ENCODE results near the gene CAD. TPM values are rescaled to one million over a fixed set of nuclear protein-coding genes. Genes with fewer than 3 reads are reported as not detected.

The CAD gene
- total RNA-seq, 2 experiments from 2014 or later = 99.7 to 102 TPM

GRCh38 chr2:27216416-27217137 is 592 bp upstream of the CAD start:
- Mint-ChIP-seq H3K9me3 (no peaks in the 10 kb centered on the region), H3K27ac (peak overlapping the region; percentile 89), H3K4me3 (peak overlapping the region; percentile 93), H3K27me3 (no peaks in the 10 kb centered on the region), H3K36me3 (peaks cover 46% of the 10 kb centered on the region), H3K4me1 (ENCODE audit: low read depth) (peaks cover 47% of the 10 kb centered on the region)
- intact Hi-C loops (cut with micrococcal nuclease) = loop anchor here (1.0 to 10.0 kb wide), 4 partner anchors 82 to 468 kb away; partner anchors contain the start of genes DPYSL5 and PREB
- ChIA-PET CTCF (interaction anchor here (0.6 to 1.4 kb wide), 2 partner anchors 86 to 120 kb away, joined by 3 to 4 read pairs; no protein-coding TSS in a partner anchor), POLR2A (interaction anchor here (1.2 kb wide), 1 partner anchor 10 kb away, joined by 3 read pairs; no protein-coding TSS in a partner anchor)
- no peak for DNase-seq

DNA sequence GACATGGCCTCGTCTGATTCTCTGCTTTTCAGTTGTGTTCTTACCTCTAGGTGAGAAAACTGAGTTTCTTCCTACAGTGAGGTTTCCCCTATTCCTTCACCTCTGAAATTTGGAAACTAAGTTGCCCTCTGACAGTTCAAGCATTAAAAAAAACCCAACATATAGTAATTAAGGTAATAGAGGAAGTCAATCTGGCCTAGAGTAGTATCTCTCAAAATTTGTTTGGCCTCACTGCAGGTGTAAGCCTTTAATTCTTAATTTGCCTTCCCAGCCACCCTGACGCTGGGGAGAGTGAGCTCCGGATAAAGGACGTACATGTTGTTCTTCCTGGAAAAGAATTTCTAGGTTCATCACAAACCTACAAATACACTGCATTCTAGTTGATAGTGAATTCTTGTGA is 1.4 kb downstream of the CAD start:
- Mint-ChIP-seq H3K4me1 (ENCODE audit: low read depth) (peaks cover 38% of the 10 kb centered on the region), H3K36me3 (peaks cover 59% of the 10 kb centered on the region), H3K9me3 (no peaks in the 10 kb centered on the region), H3K27me3 (no peaks in the 10 kb centered on the region), H3K4me3 (peak overlapping the region; percentile 93), H3K27ac (no peak overlapping the region)
- ChIA-PET POLR2A (interaction anchor here (0.9 kb wide), 1 partner anchor 85 kb away, joined by 3 read pairs; the partner anchor contains the start of gene PREB), CTCF (interaction anchor here (1.2 kb wide), 1 partner anchor 85 kb away, joined by 5 read pairs; no protein-coding TSS in a partner anchor)
- no peak for DNase-seq
- intact Hi-C loops (cut with micrococcal nuclease) = loop anchor here (5.0 to 10.0 kb wide), 3 partner anchors 216 to 466 kb away; partner anchors contain the start of gene DPYSL5

DNA sequence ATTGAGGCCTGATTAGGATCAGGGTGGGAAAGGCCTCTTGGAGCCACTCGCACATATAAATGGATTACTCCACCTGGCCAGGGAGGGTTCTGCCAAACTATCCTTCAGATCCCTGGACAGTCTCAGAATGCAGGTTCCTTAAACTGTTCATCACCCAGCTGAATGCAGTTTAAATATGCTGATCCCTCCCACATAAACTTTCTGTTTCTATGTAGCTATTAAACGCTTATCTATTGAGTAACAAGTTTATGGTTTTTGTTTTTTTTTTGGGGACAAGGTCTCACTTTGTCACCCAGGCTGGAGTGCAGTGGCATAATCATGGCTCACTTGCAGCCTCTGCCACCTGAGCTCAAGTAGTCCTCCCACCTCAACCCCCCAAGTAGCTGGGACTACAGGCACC is 1.9 kb downstream of the CAD start:
- H3K27ac Mint-ChIP-seq = no peak overlapping the region
- intact Hi-C loops (cut with micrococcal nuclease) = loop anchor here (5.0 to 10.0 kb wide), 3 partner anchors 216 to 466 kb away; partner anchors contain the start of gene DPYSL5

GRCh38 chr2:27220091-27220490 is 2.9 kb downstream of the CAD start:
- H3K4me1 Mint-ChIP-seq (ENCODE audit: low read depth) = peaks cover 32% of the 10 kb centered on the region
- ChIA-PET POLR2A (no interaction called here), CTCF (interaction anchor here (1.3 kb wide), 1 partner anchor 60 kb away, joined by 4 read pairs; no protein-coding TSS in a partner anchor)
- DNase-seq = no peak
- H3K9me3 Mint-ChIP-seq = no peaks in the 10 kb centered on the region
- H3K27ac Mint-ChIP-seq = no peak overlapping the region
- no peak overlapping the region for H3K4me3 Mint-ChIP-seq
- intact Hi-C loops (cut with micrococcal nuclease) = no loop called here
- H3K27me3 Mint-ChIP-seq = no peaks in the 10 kb centered on the region
- peaks cover 61% of the 10 kb centered on the region for H3K36me3 Mint-ChIP-seq

More for the DNA sequence above, 1.9 kb downstream of the CAD start:
- no peak for DNase-seq
- no peaks in the 10 kb centered on the region for H3K27me3 Mint-ChIP-seq
- no peaks in the 10 kb centered on the region for H3K9me3 Mint-ChIP-seq
- peaks cover 57% of the 10 kb centered on the region for H3K36me3 Mint-ChIP-seq
- H3K4me3 Mint-ChIP-seq = peak overlapping the region; percentile 93
- POLR2A ChIA-PET = no interaction called here
- H3K4me1 Mint-ChIP-seq (ENCODE audit: low read depth) = peaks cover 34% of the 10 kb centered on the region
- CTCF ChIA-PET = no interaction called here

GRCh38 chr2:27221166-27221565 is 4.0 kb downstream of the CAD start:
- CTCF ChIA-PET = no interaction called here
- H3K9me3 Mint-ChIP-seq = no peaks in the 10 kb centered on the region
- H3K4me3 Mint-ChIP-seq = no peak overlapping the region
- peaks cover 65% of the 10 kb centered on the region for H3K36me3 Mint-ChIP-seq
- H3K27me3 Mint-ChIP-seq = no peaks in the 10 kb centered on the region
- intact Hi-C loops (cut with micrococcal nuclease) = no loop called here
- peaks cover 32% of the 10 kb centered on the region for H3K4me1 Mint-ChIP-seq (ENCODE audit: low read depth)
- no peak overlapping the region for H3K27ac Mint-ChIP-seq
- DNase-seq = no peak
- POLR2A ChIA-PET = interaction anchor here (0.9 to 1.1 kb wide), 2 partner anchors 10 to 119 kb away, joined by 3 read pairs; no protein-coding TSS in a partner anchor

DNA sequence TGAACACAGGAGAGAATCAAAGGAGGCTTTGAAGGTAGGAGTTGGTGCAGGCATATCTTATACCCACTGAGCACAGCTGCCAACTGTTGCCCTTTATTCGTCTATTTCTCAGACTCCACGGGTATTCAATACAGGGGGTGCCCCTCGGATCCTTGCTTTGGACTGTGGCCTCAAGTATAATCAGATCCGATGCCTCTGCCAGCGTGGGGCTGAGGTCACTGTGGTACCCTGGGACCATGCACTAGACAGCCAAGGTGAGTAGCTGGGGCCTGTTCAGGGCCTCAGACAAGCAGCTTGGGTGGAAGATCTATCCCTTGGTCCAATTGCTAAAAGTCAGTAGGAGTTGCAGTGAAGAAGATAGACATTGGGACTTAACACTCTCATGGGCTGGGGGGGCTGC is 5.2 kb downstream of the CAD start:
- intact Hi-C loops (cut with micrococcal nuclease) = no loop called here
- no peaks in the 10 kb centered on the region for H3K9me3 Mint-ChIP-seq
- peaks cover 24% of the 10 kb centered on the region for H3K4me1 Mint-ChIP-seq (ENCODE audit: low read depth)
- H3K27me3 Mint-ChIP-seq = no peaks in the 10 kb centered on the region
- DNase-seq = no peak
- H3K27ac Mint-ChIP-seq = no peak overlapping the region
- peaks cover 68% of the 10 kb centered on the region for H3K36me3 Mint-ChIP-seq
- ChIA-PET CTCF (interaction anchor here (1.1 to 1.7 kb wide), 2 partner anchors 57 to 81 kb away, joined by 3 to 4 read pairs; no protein-coding TSS in a partner anchor), POLR2A (no interaction called here)
- H3K4me3 Mint-ChIP-seq = no peak overlapping the region

DNA sequence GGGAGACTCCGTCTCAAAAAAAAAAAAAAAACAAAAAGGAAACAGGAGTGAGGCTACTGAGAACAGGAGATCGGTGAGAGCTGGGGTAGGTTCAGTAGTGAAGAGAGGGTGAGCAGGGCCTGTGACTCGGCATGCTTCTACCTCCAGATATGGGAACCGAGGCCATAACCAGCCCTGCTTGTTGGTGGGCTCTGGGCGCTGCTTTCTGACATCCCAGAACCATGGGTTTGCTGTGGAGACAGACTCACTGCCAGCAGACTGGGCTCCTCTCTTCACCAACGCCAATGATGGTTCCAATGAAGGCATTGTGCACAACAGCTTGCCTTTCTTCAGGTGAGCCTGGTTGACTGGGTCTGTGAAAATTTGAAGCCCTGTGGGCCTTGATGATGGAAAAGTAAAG is 6.2 kb downstream of the CAD start:
- H3K27me3 Mint-ChIP-seq = no peaks in the 10 kb centered on the region
- no peak overlapping the region for H3K27ac Mint-ChIP-seq
- no peak for DNase-seq
- peaks cover 18% of the 10 kb centered on the region for H3K4me1 Mint-ChIP-seq (ENCODE audit: low read depth)
- intact Hi-C loops (cut with micrococcal nuclease) = no loop called here
- CTCF ChIA-PET = interaction anchor here (1.0 to 1.7 kb wide), 2 partner anchors 56 to 80 kb away, joined by 3 to 4 read pairs; no protein-coding TSS in a partner anchor
- peaks cover 66% of the 10 kb centered on the region for H3K36me3 Mint-ChIP-seq
- POLR2A ChIA-PET = interaction anchor here (0.6 kb wide), 1 partner anchor 11 kb away, joined by 3 read pairs; no protein-coding TSS in a partner anchor
- no peak overlapping the region for H3K4me3 Mint-ChIP-seq
- H3K9me3 Mint-ChIP-seq = no peaks in the 10 kb centered on the region

GRCh38 chr2:27225526-27225925 is 8.4 kb downstream of the CAD start:
- Mint-ChIP-seq H3K27me3 (no peaks in the 10 kb centered on the region), H3K36me3 (peaks cover 55% of the 10 kb centered on the region), H3K4me1 (ENCODE audit: low read depth) (peaks cover 5% of the 10 kb centered on the region), H3K9me3 (no peaks in the 10 kb centered on the region), H3K4me3 (no peak overlapping the region), H3K27ac (no peak overlapping the region)
- ChIA-PET CTCF (no interaction called here), POLR2A (interaction anchor here (1.1 kb wide), 1 partner anchor 23 kb away, joined by 5 read pairs; no protein-coding TSS in a partner anchor)
- intact Hi-C loops (cut with micrococcal nuclease) = no loop called here
- no peak for DNase-seq

DNA sequence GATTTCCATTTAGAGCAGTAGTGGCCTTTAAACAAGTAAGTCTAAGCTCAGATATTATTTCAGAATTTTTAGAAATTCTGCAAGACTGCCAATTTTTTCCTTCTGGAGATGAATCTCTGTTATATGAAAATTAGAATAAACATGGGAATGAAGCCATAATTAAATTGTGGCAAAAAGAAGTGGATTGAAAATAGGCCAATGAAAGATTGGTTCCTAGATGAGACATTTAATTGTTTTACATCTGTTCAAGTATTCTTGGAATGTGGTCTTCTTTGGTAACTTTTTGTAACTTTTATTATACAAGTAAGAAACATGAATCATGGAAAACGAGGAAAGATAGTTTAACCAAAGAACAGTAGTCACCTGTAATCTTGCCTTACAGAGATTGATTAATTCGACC is 10.3 kb downstream of the CAD start:
- Mint-ChIP-seq H3K27ac (no peak overlapping the region), H3K9me3 (no peaks in the 10 kb centered on the region), H3K4me1 (ENCODE audit: low read depth) (no peaks in the 10 kb centered on the region), H3K27me3 (no peaks in the 10 kb centered on the region), H3K4me3 (no peak overlapping the region), H3K36me3 (peaks cover 54% of the 10 kb centered on the region)
- CTCF ChIA-PET = no interaction called here
- intact Hi-C loops (cut with micrococcal nuclease) = no loop called here
- DNase-seq = no peak
- POLR2A ChIA-PET = no interaction called here

DNA sequence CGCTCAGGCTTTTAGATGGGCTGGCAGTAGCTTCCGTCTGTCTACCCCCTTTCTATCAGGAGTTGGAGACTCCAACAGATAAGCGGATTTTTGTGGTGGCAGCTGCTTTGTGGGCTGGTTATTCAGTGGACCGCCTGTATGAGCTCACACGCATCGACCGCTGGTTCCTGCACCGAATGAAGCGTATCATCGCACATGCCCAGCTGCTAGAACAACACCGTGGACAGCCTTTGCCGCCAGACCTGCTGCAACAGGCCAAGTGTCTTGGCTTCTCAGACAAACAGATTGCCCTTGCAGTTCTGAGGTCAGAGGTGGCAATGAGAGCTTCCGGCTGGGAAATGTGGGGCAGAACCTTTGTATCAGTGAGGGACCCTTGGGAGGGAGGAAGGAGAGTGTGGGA is 14.8 kb downstream of the CAD start:
- Mint-ChIP-seq H3K4me3 (no peak overlapping the region), H3K27me3 (no peaks in the 10 kb centered on the region), H3K4me1 (ENCODE audit: low read depth) (no peaks in the 10 kb centered on the region), H3K27ac (no peak overlapping the region), H3K36me3 (peaks cover 60% of the 10 kb centered on the region), H3K9me3 (no peaks in the 10 kb centered on the region)
- intact Hi-C loops (cut with micrococcal nuclease) = no loop called here
- POLR2A ChIA-PET = interaction anchor here (1.3 to 1.4 kb wide), 2 partner anchors 10 to 11 kb away, joined by 3 to 4 read pairs; no protein-coding TSS in a partner anchor
- CTCF ChIA-PET = interaction anchor here (1.1 to 1.4 kb wide), 2 partner anchors 71 to 270 kb away, joined by 3 to 4 read pairs; no protein-coding TSS in a partner anchor
- no peak for DNase-seq

DNA sequence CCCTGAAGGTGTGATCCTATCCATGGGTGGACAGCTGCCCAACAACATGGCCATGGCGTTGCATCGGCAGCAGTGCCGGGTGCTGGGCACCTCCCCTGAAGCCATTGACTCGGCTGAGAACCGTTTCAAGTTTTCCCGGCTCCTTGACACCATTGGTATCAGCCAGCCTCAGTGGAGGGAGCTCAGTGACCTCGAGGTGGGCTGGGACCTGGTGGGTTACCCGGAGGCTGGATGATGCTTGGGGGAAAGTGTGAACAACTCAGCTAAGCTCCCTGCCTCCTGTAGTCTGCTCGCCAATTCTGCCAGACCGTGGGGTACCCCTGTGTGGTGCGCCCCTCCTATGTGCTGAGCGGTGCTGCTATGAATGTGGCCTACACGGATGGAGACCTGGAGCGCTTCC is 16.2 kb downstream of the CAD start:
- ChIA-PET CTCF (no interaction called here), POLR2A (no interaction called here)
- Mint-ChIP-seq H3K4me3 (no peak overlapping the region), H3K36me3 (peaks cover 61% of the 10 kb centered on the region), H3K27ac (no peak overlapping the region), H3K27me3 (no peaks in the 10 kb centered on the region), H3K4me1 (ENCODE audit: low read depth) (no peaks in the 10 kb centered on the region), H3K9me3 (no peaks in the 10 kb centered on the region)
- intact Hi-C loops (cut with micrococcal nuclease) = no loop called here
- DNase-seq = no peak

- no peaks in the 10 kb centered on the region for H3K9me3 Mint-ChIP-seq
- no peaks in the 10 kb centered on the region for H3K4me1 Mint-ChIP-seq (ENCODE audit: low read depth)
- intact Hi-C loops (cut with micrococcal nuclease) = no loop called here
- POLR2A ChIA-PET = interaction anchor here (1.2 kb wide), 1 partner anchor 10 kb away, joined by 3 read pairs; no protein-coding TSS in a partner anchor
- CTCF ChIA-PET = interaction anchor here (0.7 to 0.9 kb wide), 3 partner anchors 66 to 149 kb away, joined by 3 read pairs; no protein-coding TSS in a partner anchor
- H3K4me3 Mint-ChIP-seq = no peak overlapping the region
- H3K27ac Mint-ChIP-seq = no peak overlapping the region
- no peaks in the 10 kb centered on the region for H3K27me3 Mint-ChIP-seq
- H3K36me3 Mint-ChIP-seq = peaks cover 75% of the 10 kb centered on the region
- DNase-seq = no peak
Measured at GRCh38 chr2:27236136-27236535, 19.0 kb downstream of the CAD start.

Measured in activated CD4-positive, alpha-beta memory T cell treated with anti-CD3 and anti-CD28 coated beads for 36 hours (primary cell).